OCI-LY1 (cell line): ENCODE measurements around the gene CPTP.

Experiments
- H2AFZ ChIP-seq: fragments of 200-600 bp; sonication (generic), shearing (Covaris generic); 2 replicates; pipeline ENCODE4 v1.6.0; 2014; ENCODE audit warnings: antibody characterized with exemption, mild to moderate bottlenecking, low read length
- H3F3A ChIP-seq: fragments of 200-600 bp; sonication (generic), shearing (Covaris generic); 2 replicates; pipeline ENCODE4 v1.6.0; 2014; ENCODE audit warnings: mild to moderate bottlenecking, antibody characterized with exemption, low read length, moderate library complexity; ENCODE audit not compliant: insufficient read depth
- H3K27ac ChIP-seq: fragments of 200-600 bp; sonication (generic); 2 replicates; pipeline ENCODE4 v1.5.1; 2014; ENCODE audit warnings: low read length, mixed run types, mild to moderate bottlenecking, low read depth; ENCODE audit not compliant: poor library complexity, severe bottlenecking
- H3K27me3 ChIP-seq: fragments of 200-600 bp; sonication (generic); 2 replicates; pipeline ENCODE4 v1.6.0; 2014; ENCODE audit warnings: antibody characterized with exemption, mild to moderate bottlenecking, low read length, moderate library complexity; ENCODE audit not compliant: insufficient read depth
- H3K36me3 ChIP-seq: fragments of 200-600 bp; sonication (generic); 2 replicates; pipeline ENCODE4 v1.6.1; 2014; ENCODE audit warnings: mild to moderate bottlenecking, antibody characterized with exemption, low read length, moderate library complexity, mixed read lengths; ENCODE audit not compliant: insufficient read depth
- H3K4me1 ChIP-seq: fragments of 200-600 bp; sonication (generic); 2 replicates; pipeline ENCODE4 v1.5.1; 2014; ENCODE audit warnings: mild to moderate bottlenecking, low read length, moderate library complexity; ENCODE audit not compliant: insufficient read depth, severe bottlenecking
- H3K4me2 ChIP-seq: fragments of 200-600 bp; sonication (generic), shearing (Covaris generic); 2 replicates; pipeline ENCODE4 v1.6.1; 2014; ENCODE audit warnings: low read length
- H3K4me3 ChIP-seq: fragments of 200-600 bp; sonication (generic); 2 replicates; pipeline ENCODE4 v1.5.1; 2014; ENCODE audit warnings: low read length, low read depth, mild to moderate bottlenecking, mixed read lengths; ENCODE audit not compliant: poor library complexity, severe bottlenecking
- H3K79me2 ChIP-seq: fragments of 200-600 bp; shearing (Covaris generic); 2 replicates; pipeline ENCODE4 v1.6.1; 2016; ENCODE audit warnings: mixed run types, low read length, mixed read lengths; ENCODE audit not compliant: insufficient read depth
- H3K9ac ChIP-seq: fragments of 200-600 bp; sonication (generic), shearing (Covaris generic); 2 replicates; pipeline ENCODE4 v1.6.1; 2014; ENCODE audit warnings: mild to moderate bottlenecking, low read length, mixed read lengths
- H3K9me2 ChIP-seq: fragments of 200-600 bp; sonication (generic), shearing (Covaris generic); 2 replicates; pipeline ENCODE4 v1.6.1; 2014; ENCODE audit warnings: low read depth, mild to moderate bottlenecking, low read length, mixed read lengths
- H3K9me3 ChIP-seq: fragments of 200-600 bp; shearing (Covaris generic); 2 replicates; pipeline ENCODE4 v1.6.1; 2014; ENCODE audit warnings: low read length, mixed read lengths
- H4K20me1 ChIP-seq: fragments of 200-600 bp; sonication (generic), shearing (Covaris generic); 2 replicates; pipeline ENCODE4 v1.6.0; 2016; ENCODE audit warnings: mild to moderate bottlenecking, low read length; ENCODE audit not compliant: insufficient read depth
- CTCF ChIP-seq: fragments of 200-600 bp; sonication (generic), shearing (Covaris generic); IDR thresholded peaks from 2 replicates; pipeline ENCODE4 v1.5.1; 2017; ENCODE audit warnings: mild to moderate bottlenecking, antibody characterized with exemption, low read length, moderate library complexity, mixed read lengths
- EZH2 ChIP-seq: fragments of 200-600 bp; sonication (generic), shearing (Covaris generic); IDR thresholded peaks from 2 replicates; pipeline ENCODE4 v1.8.0; 2017; ENCODE audit warnings: borderline replicate concordance, mixed run types, mild to moderate bottlenecking, antibody characterized with exemption, low read length, moderate library complexity, mixed read lengths

The CPTP gene

GRCh38 chr1:1347663-1348419, 23.2 kb downstream of the CPTP start:
- H3K9me3 ChIP-seq, result no peaks in the 10 kb centered on the region
- peak overlapping the region; percentile 61; the same call in 1 of the 2 replicates for H3K9ac ChIP-seq
- peaks cover 2% of the 10 kb centered on the region; the same call in 1 of the 2 replicates for H4K20me1 ChIP-seq
- H3K4me2 ChIP-seq, result peak overlapping the region; percentile 82
- no peak for TF ChIP-seq CTCF
- TF ChIP-seq EZH2, result no peak
- H3F3A ChIP-seq, result no peaks in the 10 kb centered on the region; the same call in 1 of the 2 replicates
- H3K36me3 ChIP-seq, result no peaks in the 10 kb centered on the region
- H3K27ac ChIP-seq, result no peak overlapping the region
- H3K4me1 ChIP-seq, result peaks cover 14% of the 10 kb centered on the region
- no peak overlapping the region for H2AFZ ChIP-seq
- peak overlapping the region; percentile 68 for H3K4me3 ChIP-seq
- H3K9me2 ChIP-seq, result no peaks in the 10 kb centered on the region
- H3K79me2 ChIP-seq, result no peaks in the 10 kb centered on the region
- H3K27me3 ChIP-seq, result peaks cover 6% of the 10 kb centered on the region; the same call in 1 of the 2 replicates

- TF ChIP-seq CTCF, result no peak
- TF ChIP-seq EZH2, result no peak
- Histone ChIP-seq H3K4me3 (peak overlapping the region; percentile 68), H3K36me3 (no peaks in the 10 kb centered on the region), H3K27me3 (peaks cover 6% of the 10 kb centered on the region; the same call in 1 of the 2 replicates), H3F3A (no peaks in the 10 kb centered on the region; the same call in 1 of the 2 replicates), H3K4me1 (peaks cover 14% of the 10 kb centered on the region), H3K9me3 (no peaks in the 10 kb centered on the region), H3K79me2 (no peaks in the 10 kb centered on the region), H3K4me2 (peak overlapping the region; percentile 82), H3K27ac (no peak overlapping the region), H3K9me2 (no peaks in the 10 kb centered on the region), H2AFZ (no peak overlapping the region), H3K9ac (peak overlapping the region; percentile 61; the same call in 1 of the 2 replicates), H4K20me1 (peaks cover 2% of the 10 kb centered on the region; the same call in 1 of the 2 replicates)
Measured at GRCh38 chr1:1348420-1349255, 24.0 kb downstream of the CPTP start.

GRCh38 chr1:1349256-1350012, 24.8 kb downstream of the CPTP start, which contains the start of gene DVL1:
DVL1 (minus strand) TSS chr1:1349418; CDS start chr1:1349065, 353 bp downstream.
- H3K4me3 ChIP-seq, result peak within 1 kb of the TSS; percentile 68
- H3K36me3 ChIP-seq, result no peaks in the 10 kb centered on the region
- no peaks in the 10 kb centered on the region for H3K9me2 ChIP-seq
- peak within 1 kb of the TSS; percentile 82 for H3K9ac ChIP-seq
- peak within 1 kb of the TSS; percentile 82 for H3K4me2 ChIP-seq
- no peak within 1 kb of the TSS for H2AFZ ChIP-seq
- no peak within 1 kb of the TSS for H3K27ac ChIP-seq
- no peaks in the 10 kb centered on the region for H3K9me3 ChIP-seq
- peak; percentile 51 for TF ChIP-seq CTCF
- TF ChIP-seq EZH2, result no peak
- peaks cover 14% of the 10 kb centered on the region for H3K4me1 ChIP-seq
- H4K20me1 ChIP-seq, result peaks cover 2% of the 10 kb centered on the region; the same call in 1 of the 2 replicates
- no peaks in the 10 kb centered on the region; the same call in 1 of the 2 replicates for H3F3A ChIP-seq
- H3K27me3 ChIP-seq, result peaks cover 6% of the 10 kb centered on the region; the same call in 1 of the 2 replicates
- no peaks in the 10 kb centered on the region for H3K79me2 ChIP-seq
